IPS-NIHi7 (cell line): ENCODE data around the gene SPP2.

Experiments
- DNase-seq: peaks from one replicate; pipeline ENCODE4 v3.0.0; 2012; ENCODE audit warnings: mixed read lengths; ENCODE audit errors: extremely low spot score

SPP2 gene

DNA sequence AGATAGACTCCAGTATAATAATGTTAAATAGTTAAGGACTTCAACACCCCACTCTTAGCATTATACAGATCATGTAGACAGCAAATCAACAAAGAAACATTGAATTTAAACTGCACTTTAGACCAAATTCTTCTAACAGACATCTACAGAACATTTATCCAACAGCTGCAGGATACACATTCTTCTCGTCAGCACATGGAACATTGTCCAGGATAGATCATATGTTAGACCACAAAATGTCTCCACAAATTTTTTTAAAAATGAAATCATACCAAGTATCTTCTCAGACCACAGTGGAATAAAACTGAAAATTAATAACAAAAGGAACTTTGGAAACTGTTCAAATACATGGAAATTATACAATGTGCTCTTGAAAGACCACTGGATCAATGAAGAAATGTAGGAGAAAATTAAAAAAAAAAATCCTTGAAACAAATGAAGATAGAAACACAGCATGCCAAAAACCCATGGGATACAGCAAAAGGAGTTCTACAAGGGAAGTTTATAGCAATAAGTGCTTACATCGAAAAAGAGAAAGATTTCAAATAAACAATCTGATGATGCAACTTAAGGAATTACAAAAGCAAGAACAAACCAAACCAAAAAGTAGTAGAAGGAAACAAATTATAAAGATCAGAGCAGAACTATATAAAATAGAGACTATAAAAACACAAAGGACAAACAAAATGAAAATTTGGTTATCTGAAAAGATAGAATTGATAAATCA, 12.3 kb upstream of the SPP2 start:
- DNase-seq = no peak

DNA sequence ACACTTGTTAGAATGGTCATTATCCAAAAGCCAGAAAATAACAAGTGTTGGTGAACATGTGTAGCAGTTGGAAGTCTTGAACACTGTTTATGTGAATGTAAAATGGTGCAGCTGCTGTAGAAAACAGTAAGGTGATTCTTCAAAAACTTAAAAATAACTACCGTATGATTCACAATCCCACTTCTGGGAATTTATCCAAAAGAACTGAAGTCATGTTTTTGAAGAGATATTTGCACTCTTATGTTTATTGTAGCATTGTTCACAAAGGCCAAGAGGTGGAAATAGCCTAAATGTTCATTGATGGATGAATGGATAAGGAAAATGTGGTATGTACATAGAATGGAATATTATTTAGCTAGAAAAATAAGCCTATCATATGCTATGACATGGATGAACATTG, 6.3 kb upstream of the SPP2 start:
- no peak for DNase-seq

DNA sequence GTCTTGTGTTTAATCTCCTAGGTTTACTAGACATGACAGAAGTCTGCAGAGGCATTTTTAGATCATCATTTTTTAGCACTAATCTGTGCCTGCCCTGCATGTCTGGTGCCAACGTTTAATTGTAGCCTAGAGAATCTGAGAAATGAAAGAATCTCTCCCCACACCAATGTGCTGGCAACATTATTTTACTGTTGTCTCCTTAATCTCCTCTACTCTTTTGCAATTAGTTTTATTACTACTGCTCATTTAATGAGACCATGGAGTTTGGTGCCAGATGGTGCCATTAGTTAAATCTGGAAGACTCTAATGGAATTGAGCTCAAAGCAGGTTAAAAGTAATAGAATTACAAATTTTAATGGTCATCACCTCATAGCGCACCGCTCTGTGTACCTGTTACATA, 4.0 kb upstream of the SPP2 start:
- DNase-seq = no peak

- DNase-seq = no peak
Observed at GRCh38 chr2:234047361-234047760, 3.1 kb upstream of the SPP2 start.

DNA sequence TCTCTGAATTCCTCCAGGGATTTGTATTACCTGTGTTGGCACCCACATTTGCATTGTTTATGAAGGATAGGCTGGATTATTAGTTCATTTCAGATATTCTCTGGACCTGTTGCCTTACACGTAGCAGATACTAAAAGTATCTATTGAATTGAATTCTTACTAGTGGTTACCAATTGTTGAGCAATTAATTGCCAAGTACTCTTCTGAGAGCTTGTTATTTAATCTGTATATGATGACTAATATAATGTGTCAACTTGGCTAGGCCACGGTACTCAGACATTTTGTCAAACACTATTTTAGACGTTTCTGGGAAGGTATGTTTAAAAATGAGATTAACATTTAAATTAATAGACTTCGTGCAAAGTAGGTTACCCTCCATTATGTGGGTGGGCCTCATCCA, 2.5 kb upstream of the SPP2 start:
- DNase-seq = no peak

- DNase-seq = no peak
Observed at GRCh38 chr2:234051374-234052070, 1.0 kb downstream of the SPP2 start.

DNA sequence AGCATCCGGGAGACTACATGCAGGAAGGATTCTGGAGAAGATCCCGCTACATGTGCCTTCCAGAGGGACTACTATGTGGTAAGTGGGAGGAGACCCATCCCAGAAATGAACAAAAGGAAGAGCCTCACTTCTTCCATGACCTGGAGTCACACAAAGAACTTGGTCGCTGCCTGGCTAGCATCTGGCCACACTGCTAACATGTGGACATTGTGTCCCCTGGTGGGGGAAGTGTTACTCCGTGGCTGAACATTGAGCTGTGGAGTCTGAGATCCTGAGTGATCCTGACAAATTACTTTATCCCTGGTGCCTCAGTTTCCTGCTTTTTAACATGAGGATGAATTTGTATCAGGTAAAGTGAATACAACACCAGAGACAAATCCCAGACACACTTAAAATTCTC, 8.4 kb downstream of the SPP2 start:
- no peak for DNase-seq

DNA sequence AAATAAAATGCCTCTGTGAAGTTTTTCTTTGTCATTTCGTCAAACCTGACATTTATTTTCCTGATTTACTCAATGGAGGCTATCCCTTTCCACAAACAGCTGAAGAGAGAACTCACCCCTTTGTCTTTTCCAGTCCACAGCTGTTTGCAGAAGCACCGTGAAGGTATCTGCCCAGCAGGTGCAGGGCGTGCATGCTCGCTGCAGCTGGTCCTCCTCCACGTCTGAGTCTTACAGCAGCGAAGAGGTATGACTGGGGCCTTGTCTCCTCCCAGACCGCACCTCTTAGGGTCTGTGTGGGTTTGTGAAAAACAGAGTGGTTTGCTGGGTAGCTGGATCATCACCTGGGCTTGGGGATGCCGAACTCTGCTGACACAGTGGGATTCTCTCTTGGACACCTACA, 9.7 kb downstream of the SPP2 start:
- no peak for DNase-seq

GRCh38 chr2:234061624-234062257, 11.2 kb downstream of the SPP2 start:
- DNase-seq = no peak

GRCh38 chr2:234066587-234066986, 16.1 kb downstream of the SPP2 start:
- no peak for DNase-seq

GRCh38 chr2:234071664-234072063, 21.2 kb downstream of the SPP2 start:
- no peak for DNase-seq

DNA sequence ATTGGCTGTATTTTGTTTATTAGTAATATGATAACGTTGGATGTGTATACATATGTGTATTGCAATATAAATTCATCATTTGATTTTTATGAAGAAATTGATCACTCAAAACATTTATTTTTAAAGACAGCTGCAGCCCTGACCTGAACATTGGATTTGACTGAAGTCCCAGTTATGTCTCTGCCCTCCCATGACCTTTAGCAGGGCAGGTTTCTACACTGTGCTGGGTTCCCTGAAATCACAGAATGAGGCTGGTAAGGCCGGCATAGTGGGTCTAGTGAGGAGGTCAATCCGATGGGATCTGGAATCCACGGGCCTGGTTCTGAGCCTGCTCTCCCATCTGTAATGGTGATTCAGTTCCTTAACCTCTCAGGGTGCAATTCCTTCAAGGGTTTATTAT, 22.0 kb downstream of the SPP2 start:
- DNase-seq = no peak

DNA sequence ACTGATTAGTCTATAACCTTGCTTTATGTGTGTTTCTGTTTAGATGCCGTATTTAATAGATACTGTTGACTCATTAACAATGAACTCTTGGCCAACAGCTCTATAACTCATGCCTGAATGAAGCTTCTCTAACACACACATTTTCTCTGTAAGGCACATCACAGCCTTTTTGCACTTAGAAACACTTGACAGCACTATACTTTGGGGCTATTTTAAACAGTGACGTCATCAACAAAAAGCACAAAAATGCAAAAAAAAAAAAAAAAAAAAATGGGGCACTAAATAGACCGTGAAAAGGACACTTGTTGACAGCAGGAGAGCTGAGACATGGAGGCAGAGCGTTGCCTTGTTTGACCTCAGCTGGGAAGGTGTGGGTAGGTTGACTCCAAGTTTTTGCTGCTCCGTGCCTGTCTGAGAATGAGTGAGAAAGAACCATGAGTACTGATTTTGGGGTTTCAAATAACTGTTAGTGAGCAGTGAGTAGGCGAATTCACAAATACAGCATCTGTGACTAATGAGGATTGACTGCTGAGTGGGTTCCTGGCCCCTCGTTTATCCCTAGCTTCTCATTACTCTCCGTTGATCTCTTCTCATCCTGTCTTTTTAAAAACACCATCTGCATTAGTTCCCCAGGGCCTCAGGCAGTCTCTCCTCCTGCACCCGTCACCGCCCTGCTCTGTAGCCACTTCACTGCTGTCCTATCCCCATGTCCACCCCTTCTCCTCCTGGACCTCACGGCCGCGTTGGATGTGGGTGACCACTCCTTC, 24.4 kb downstream of the SPP2 start:
- DNase-seq = no peak

GRCh38 chr2:234075518-234075915, 25.0 kb downstream of the SPP2 start:
- no peak for DNase-seq

DNA sequence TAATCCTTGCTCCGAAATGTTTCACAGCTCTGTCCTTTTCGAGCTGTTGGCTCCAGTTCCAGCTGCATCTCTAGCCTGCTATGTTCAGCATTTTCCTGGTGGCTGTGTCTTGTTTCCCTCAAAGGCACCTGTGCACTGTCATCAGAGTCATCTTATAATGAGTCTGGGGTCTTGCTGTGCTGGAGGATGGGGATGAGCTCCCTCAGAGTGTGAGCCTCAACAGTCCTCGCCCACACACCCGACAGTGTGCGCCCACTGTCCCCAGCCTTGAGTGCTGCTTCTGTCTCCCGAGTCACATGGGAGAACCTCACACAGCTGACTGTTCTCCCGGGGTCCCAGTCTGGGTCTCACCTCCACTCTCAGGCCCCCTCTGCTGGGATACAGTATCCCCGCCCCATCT, 25.4 kb downstream of the SPP2 start:
- DNase-seq = no peak

DNA sequence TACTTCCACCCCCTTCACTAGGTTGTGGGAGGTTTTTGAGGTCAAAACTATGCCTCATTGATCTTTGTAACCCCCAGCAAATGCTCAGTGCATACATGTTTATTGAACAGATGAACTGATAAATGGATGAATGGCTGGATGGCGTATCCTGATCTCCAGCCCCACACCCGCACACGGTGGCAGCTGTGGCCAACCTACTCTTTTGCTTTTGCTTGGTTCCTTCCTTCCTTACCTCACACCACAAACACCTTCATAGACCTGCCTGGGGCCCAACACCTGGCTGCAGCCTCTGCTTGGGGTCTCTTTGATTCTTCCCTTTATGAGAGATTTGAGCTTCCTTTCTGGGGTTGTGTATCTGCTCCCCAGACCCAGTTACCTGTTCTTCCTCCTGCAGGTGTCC, 25.9 kb downstream of the SPP2 start:
- DNase-seq = no peak

GRCh38 chr2:234078129-234078528, 27.6 kb downstream of the SPP2 start:
- DNase-seq = no peak

DNA sequence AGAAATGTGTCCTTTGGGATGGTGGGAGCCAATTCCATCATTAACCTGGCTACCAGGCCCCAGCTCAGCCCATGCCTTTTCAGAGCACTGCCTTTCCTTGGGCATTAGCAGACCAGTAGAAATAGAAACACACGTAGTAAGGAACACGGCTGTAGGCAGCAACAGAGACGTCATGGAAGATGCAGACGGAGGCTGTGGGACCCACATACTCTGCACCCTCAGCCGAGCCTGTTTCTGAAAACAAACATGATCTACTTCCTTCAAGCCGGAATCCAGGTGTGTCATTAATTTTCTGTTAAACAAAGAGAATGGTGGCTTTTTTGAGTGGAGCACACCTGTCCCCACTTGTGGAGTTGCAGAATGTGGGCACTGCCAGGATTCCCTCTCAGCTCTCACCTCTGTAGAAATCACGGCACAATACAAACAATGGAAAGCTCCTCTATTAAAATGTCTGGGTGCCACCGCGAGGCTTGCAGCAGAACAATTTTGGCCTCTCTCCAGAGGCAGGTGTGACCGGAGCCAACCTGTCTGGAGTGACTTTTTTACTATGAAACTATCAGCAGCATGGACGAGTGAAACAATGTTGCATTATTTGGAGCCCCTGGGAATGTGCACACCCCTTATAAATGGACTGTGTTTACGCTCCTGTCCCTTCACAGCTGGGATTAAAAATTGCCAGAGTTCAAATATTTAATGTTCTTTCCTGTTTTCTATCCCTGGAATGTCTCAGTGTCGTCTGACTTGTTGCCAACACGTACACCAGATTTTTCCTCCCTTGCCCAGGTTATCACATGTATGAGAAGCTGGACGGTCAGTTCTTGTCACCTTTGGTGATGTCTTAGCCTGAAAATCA, 31.7 kb downstream of the SPP2 start:
- no peak for DNase-seq

GRCh38 chr2:234083572-234084348, 33.3 kb downstream of the SPP2 start:
- no peak for DNase-seq

DNA sequence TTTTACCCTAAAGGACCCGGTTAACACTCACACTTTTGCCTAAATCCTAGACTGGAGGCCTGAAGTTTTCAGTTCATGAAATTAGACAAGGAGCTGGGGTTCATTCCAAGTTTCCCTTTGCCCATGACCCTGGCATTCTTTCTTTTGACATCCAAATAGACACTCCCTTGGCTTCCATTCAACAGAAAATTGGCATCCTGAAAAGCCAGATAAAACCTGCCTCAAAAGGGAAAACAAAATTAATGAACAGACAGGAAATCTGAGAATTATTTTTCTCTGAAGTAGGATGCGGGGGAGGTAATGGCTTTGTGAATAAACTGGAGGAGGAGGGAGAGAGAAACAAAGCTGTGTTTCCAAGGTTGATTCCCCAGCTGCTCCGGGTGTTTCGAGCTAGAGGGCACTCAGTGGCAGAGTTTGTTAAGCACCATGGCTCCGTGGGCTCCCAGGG, 41.0 kb downstream of the SPP2 start:
- DNase-seq = no peak

DNA sequence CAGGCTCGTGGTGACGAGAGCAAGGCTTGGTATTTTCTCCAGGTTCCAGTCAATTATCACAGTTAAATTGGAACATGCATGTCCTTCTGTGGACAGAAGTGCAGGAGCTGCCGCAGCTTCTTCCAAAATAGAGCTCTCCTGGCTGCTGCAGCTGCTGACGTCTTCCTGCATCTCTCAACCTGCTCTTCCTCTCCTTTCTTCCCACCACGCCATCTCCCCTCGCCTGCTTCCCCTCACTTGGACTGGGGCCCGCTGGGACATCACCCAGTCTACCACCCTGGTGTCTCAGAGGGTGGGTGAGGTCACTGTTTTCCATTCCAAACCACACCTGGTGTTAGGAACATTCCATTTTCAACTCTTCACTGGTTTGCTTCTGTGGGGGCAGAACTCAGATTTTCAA, 41.4 kb downstream of the SPP2 start:
- no peak for DNase-seq
